ENCODE data around the gene MAP2K5. TPM values are rescaled to one million over a fixed set of nuclear protein-coding genes. Genes with fewer than 3 reads are reported as not detected.
A peak's percentile ranks its signal among the peaks of the same experiment; 100 is the strongest.

Gene MAP2K5
- total RNA-seq, 1 donor from 2014 or later, result 11.6 TPM

GRCh38 chr15:67504796-67505195, 37.7 kb upstream of the MAP2K5 start:
- Mint-ChIP-seq H3K27ac (ENCODE audit: unreplicated experiment) (no peak overlapping the region), H3K9me3 (ENCODE audit: unreplicated experiment) (no peaks in the 10 kb centered on the region), H3K36me3 (ENCODE audit: low read depth, unreplicated experiment) (peaks cover 2% of the 10 kb centered on the region), H3K27me3 (ENCODE audit: low read depth, unreplicated experiment) (no peaks in the 10 kb centered on the region), H3K4me3 (ENCODE audit: unreplicated experiment) (no peak overlapping the region), H3K4me1 (ENCODE audit: low read depth, unreplicated experiment) (no peaks in the 10 kb centered on the region)
- H3K36me3 ChIP-seq (ENCODE audit: insufficient read depth, low read length), result no peaks in the 10 kb centered on the region
- peak; percentile 9 for FAIRE-seq
- H3K9ac ChIP-seq (ENCODE audit: low read length), result no peak overlapping the region
- no peak for TF ChIP-seq CTCF (IDR thresholded peaks at IDR 0.05; ENCODE audit: insufficient read depth, low read depth, low read length)
- no peak for TF ChIP-seq EZH2 (IDR thresholded peaks at IDR 0.05; ENCODE audit: insufficient read depth, low read length)
- H3K4me1 ChIP-seq (ENCODE audit: insufficient read depth, low read length), result no peaks in the 10 kb centered on the region
- no peaks in the 10 kb centered on the region for H3K27me3 ChIP-seq (ENCODE audit: insufficient read depth, low read length)
- no peak overlapping the region for H2AFZ ChIP-seq (ENCODE audit: low read depth, low read length)
- no peak for DNase-seq (ENCODE audit: low read depth)
- H3K4me2 ChIP-seq (ENCODE audit: low read length), result no peak overlapping the region
- no peaks in the 10 kb centered on the region for H3K79me2 ChIP-seq (ENCODE audit: insufficient read depth, low read length)
- no peaks in the 10 kb centered on the region for H3K9me3 ChIP-seq (ENCODE audit: insufficient read depth, low read depth, low read length)
- H3K4me3 ChIP-seq (ENCODE audit: insufficient read depth, low read depth, low read length), result no peak overlapping the region
- H4K20me1 ChIP-seq (ENCODE audit: insufficient read depth, low read length), result no peaks in the 10 kb centered on the region
- no peak overlapping the region for H3K27ac ChIP-seq (ENCODE audit: low read depth, low read length)

- Mint-ChIP-seq H3K4me1 (ENCODE audit: low read depth, unreplicated experiment) (peaks cover 8% of the 10 kb centered on the region), H3K27ac (ENCODE audit: unreplicated experiment) (no peak overlapping the region), H3K9me3 (ENCODE audit: unreplicated experiment) (no peaks in the 10 kb centered on the region), H3K36me3 (ENCODE audit: low read depth, unreplicated experiment) (peaks cover 2% of the 10 kb centered on the region), H3K4me3 (ENCODE audit: unreplicated experiment) (no peak overlapping the region), H3K27me3 (ENCODE audit: low read depth, unreplicated experiment) (no peaks in the 10 kb centered on the region)
- no peak for FAIRE-seq
- no peaks in the 10 kb centered on the region for H3K27me3 ChIP-seq (ENCODE audit: insufficient read depth, low read length)
- no peaks in the 10 kb centered on the region for H4K20me1 ChIP-seq (ENCODE audit: insufficient read depth, low read length)
- H3K9me3 ChIP-seq (ENCODE audit: insufficient read depth, low read depth, low read length), result no peaks in the 10 kb centered on the region
- no peak for DNase-seq (ENCODE audit: low read depth)
- H3K27ac ChIP-seq (ENCODE audit: low read depth, low read length), result no peak overlapping the region
- TF ChIP-seq CTCF (IDR thresholded peaks at IDR 0.05; ENCODE audit: insufficient read depth, low read depth, low read length) (no peak), EZH2 (IDR thresholded peaks at IDR 0.05; ENCODE audit: insufficient read depth, low read length) (no peak)
- peaks cover 3% of the 10 kb centered on the region for H3K4me1 ChIP-seq (ENCODE audit: insufficient read depth, low read length)
- H3K4me2 ChIP-seq (ENCODE audit: low read length), result no peak overlapping the region
- H3K36me3 ChIP-seq (ENCODE audit: insufficient read depth, low read length), result no peaks in the 10 kb centered on the region
- no peaks in the 10 kb centered on the region for H3K79me2 ChIP-seq (ENCODE audit: insufficient read depth, low read length)
- no peak overlapping the region for H3K4me3 ChIP-seq (ENCODE audit: insufficient read depth, low read depth, low read length)
- H2AFZ ChIP-seq (ENCODE audit: low read depth, low read length), result no peak overlapping the region
- no peak overlapping the region for H3K9ac ChIP-seq (ENCODE audit: low read length)
These were observed 36.6 kb upstream of the MAP2K5 start for GRCh38 chr15:67505675-67506572.

All from astrocyte (in vitro differentiated cells and primary cell).